H1 (cell line): Measurements from ENCODE around the gene LHFPL6. TPM values are rescaled to one million over a fixed set of nuclear protein-coding genes. Genes with fewer than 3 reads are reported as not detected.

Experiments
- CTCF ChIA-PET: fragments of 300-600 bp; sonication (Branson Sonifier 250); formaldehyde crosslinking; loops from one replicate; lab custom pipeline; 2021; ENCODE audit not compliant: partially characterized antibody; lab: Charles Lee
- POLR2A ChIA-PET: fragments of 300-600 bp; sonication (Branson Sonifier 250); formaldehyde crosslinking; loops from one replicate; lab custom pipeline; 2021; ENCODE audit warnings: inconsistent platforms; ENCODE audit not compliant: partially characterized antibody; lab: Charles Lee
- DNase-seq, 2 experiments: peaks; one replicate each; pipeline versions ENCODE4 v3.0.0 to v3.0.0-alpha.2; 2010 to 2022; ENCODE audit warnings: low spot score in 2 of 2, low read depth in 1 of 2, mixed read lengths in 1 of 2
- FAIRE-seq: peaks from 2 replicates; lab custom pipeline; 2011; peaks lifted over from hg19 to GRCh38; lab: Jason Lieb, UNC
- H2AFZ ChIP-seq: 2 replicates; pipeline ENCODE4 v1.8.1; 2012; ENCODE audit warnings: low read length, inconsistent platforms
- H2AK5ac ChIP-seq: 2 replicates; pipeline ENCODE4 v1.6.1; 2013; ENCODE audit warnings: low read depth, low read length
- H2BK120ac ChIP-seq: replicated peaks from 2 replicates; pipeline ENCODE3; 2013; ENCODE audit warnings: low read depth, low read length, inconsistent platforms
- H2BK12ac ChIP-seq: 2 replicates; pipeline ENCODE4 v1.6.1; 2013; ENCODE audit warnings: low read depth, low read length
- H2BK15ac ChIP-seq: 2 replicates; pipeline ENCODE4 v1.6.1; 2013; ENCODE audit warnings: low read length
- H2BK20ac ChIP-seq: 2 replicates; pipeline ENCODE4 v1.6.1; 2013; ENCODE audit warnings: low read length
- H2BK5ac ChIP-seq: 2 replicates; pipeline ENCODE4 v1.6.1; 2013; ENCODE audit warnings: low read depth, low read length
- H3K14ac ChIP-seq: 2 replicates; pipeline ENCODE4 v1.6.1; 2013; ENCODE audit warnings: inconsistent platforms; ENCODE audit not compliant: insufficient read length
- H3K18ac ChIP-seq: 2 replicates; pipeline ENCODE4 v1.6.1; 2013; ENCODE audit warnings: low read length; ENCODE audit errors: extremely low read depth
- H3K23ac ChIP-seq: 2 replicates; pipeline ENCODE4 v1.6.1; 2013; ENCODE audit warnings: inconsistent platforms; ENCODE audit not compliant: insufficient read length
- H3K23me2 ChIP-seq: 2 replicates; pipeline ENCODE4 v1.6.1; 2013; ENCODE audit warnings: low read depth, low read length
- H3K27ac ChIP-seq: 2 replicates; pipeline ENCODE4 v1.6.1; 2011; ENCODE audit warnings: low read depth, low read length, inconsistent platforms
- H3K27me3 ChIP-seq, 4 experiments: replicated peaks in 1 of 4; 1 replicate in 1 of 4; 2 replicates in 3 of 4; pipeline versions ENCODE4 v1.6.1 to v1.8.1; 2011 to 2013; ENCODE audit warnings: low read length in 3 of 4, mild to moderate bottlenecking in 3 of 4, inconsistent platforms in 2 of 4, mixed read lengths in 2 of 4, moderate library complexity in 1 of 4; ENCODE audit not compliant: control insufficient read depth in 3 of 4, insufficient read depth in 3 of 4; ENCODE audit errors: extremely low read depth in 1 of 4
- H3K36me3 ChIP-seq, 4 experiments: 2 replicates each; pipeline versions ENCODE4 v1.6.1 to v1.8.1; 2011 to 2013; ENCODE audit warnings: mild to moderate bottlenecking in 4 of 4, low read length in 3 of 4, moderate library complexity in 2 of 4, control low read depth in 1 of 4, inconsistent platforms in 1 of 4; ENCODE audit not compliant: insufficient read depth in 4 of 4, control insufficient read depth in 2 of 4
- H3K4ac ChIP-seq: replicated peaks from 2 replicates; pipeline ENCODE3; 2013; ENCODE audit warnings: low read length, low read depth, mixed read lengths, inconsistent platforms; ENCODE audit not compliant: insufficient read length
- H3K4me1 ChIP-seq, 4 experiments: replicated peaks in 1 of 4; 1 replicate in 1 of 4; 2 replicates in 3 of 4; pipeline versions ENCODE4 v1.6.1 to v1.8.1; 2011 to 2013; ENCODE audit warnings: low read length in 3 of 4, inconsistent platforms in 2 of 4, mixed read lengths in 1 of 4; ENCODE audit not compliant: insufficient read depth in 4 of 4, control insufficient read depth in 3 of 4
- H3K4me2 ChIP-seq, 2 experiments: 2 replicates each; pipeline versions ENCODE4 v1.6.1 to v1.8.1; 2011 to 2013; ENCODE audit warnings: low read depth in 2 of 2, low read length in 2 of 2, control low read depth in 1 of 2, inconsistent platforms in 1 of 2, mild to moderate bottlenecking in 1 of 2; ENCODE audit not compliant: insufficient read depth in 1 of 2
- H3K4me3 ChIP-seq, 4 experiments: fragments of 200-600, 300-600 bp in 1 of 4; sonication (generic), shearing (Covaris generic), sonication (Bioruptor Twin) in 1 of 4; 2 replicates each; pipeline versions ENCODE4 v1.5.1 to v1.8.1; 2011 to 2016; ENCODE audit warnings: low read length in 4 of 4, low read depth in 3 of 4, control low read depth in 2 of 4, inconsistent platforms in 2 of 4, mild to moderate bottlenecking in 2 of 4, mixed read lengths in 1 of 4, moderate library complexity in 1 of 4; ENCODE audit not compliant: insufficient read depth in 2 of 4; ENCODE audit errors: extremely low read depth in 1 of 4
- H3K56ac ChIP-seq: replicated peaks from 2 replicates; pipeline ENCODE3; 2013; ENCODE audit warnings: low read depth, mild to moderate bottlenecking, mixed read lengths, low read length, inconsistent platforms; ENCODE audit not compliant: insufficient read length
- H3K79me1 ChIP-seq: 2 replicates; pipeline ENCODE4 v1.6.1; 2013; ENCODE audit warnings: low read depth, low read length, control low read depth
- H3K79me2 ChIP-seq, 2 experiments: 2 replicates each; pipeline versions ENCODE4 v1.6.1 to v1.8.1; 2012 to 2013; ENCODE audit warnings: low read length in 2 of 2, mild to moderate bottlenecking in 2 of 2, inconsistent platforms in 1 of 2; ENCODE audit not compliant: insufficient read depth in 2 of 2, control insufficient read depth in 1 of 2
- H3K9ac ChIP-seq, 4 experiments: replicated peaks in 1 of 4; 1 replicate in 1 of 4; 2 replicates in 3 of 4; pipeline versions ENCODE4 v1.6.1 to v1.8.1; 2011 to 2013; ENCODE audit warnings: low read depth in 3 of 4, low read length in 3 of 4, control low read depth in 2 of 4, mild to moderate bottlenecking in 2 of 4, moderate library complexity in 2 of 4, inconsistent platforms in 1 of 4; ENCODE audit errors: extremely low read depth in 1 of 4
- H3K9me3 ChIP-seq, 2 experiments: 2 replicates each; pipeline versions ENCODE4 v1.6.1 to v1.8.1; 2012 to 2013; ENCODE audit warnings: mild to moderate bottlenecking in 2 of 2, moderate library complexity in 2 of 2, control low read depth in 1 of 2, inconsistent platforms in 1 of 2, low read depth in 1 of 2, low read length in 1 of 2, mixed read lengths in 1 of 2; ENCODE audit not compliant: insufficient read depth in 2 of 2
- H4K20me1 ChIP-seq, 2 experiments: replicated peaks in 1 of 2; 2 replicates each; pipeline versions ENCODE3 to v1.8.1; 2011 to 2013; ENCODE audit warnings: inconsistent platforms in 2 of 2, low read length in 2 of 2, mild to moderate bottlenecking in 1 of 2; ENCODE audit not compliant: insufficient read depth in 2 of 2, control insufficient read depth in 1 of 2
- H4K5ac ChIP-seq: 2 replicates; pipeline ENCODE4 v1.6.1; 2013; ENCODE audit warnings: low read length, low read depth, mixed read lengths, inconsistent platforms; ENCODE audit not compliant: insufficient read length
- H4K8ac ChIP-seq: 2 replicates; pipeline ENCODE4 v1.8.0; 2013; ENCODE audit warnings: mild to moderate bottlenecking, moderate library complexity, low read length, inconsistent platforms; ENCODE audit not compliant: insufficient read depth; ENCODE audit errors: extremely low read depth
- H4K91ac ChIP-seq: replicated peaks from 2 replicates; pipeline ENCODE3; 2013; ENCODE audit warnings: low read length, mixed read lengths, inconsistent platforms; ENCODE audit not compliant: insufficient read length
- BACH1 ChIP-seq: IDR thresholded peaks from 2 replicates; pipeline ENCODE4 v1.6.1; 2012; ENCODE audit warnings: low read length, improper control_type of control experiment
- BRCA1 ChIP-seq: IDR thresholded peaks from 2 replicates; pipeline ENCODE4 v1.6.1; 2012; ENCODE audit warnings: low read depth, low read length, improper control_type of control experiment
- FOSL1 ChIP-seq: IDR thresholded peaks from 2 replicates; pipeline ENCODE4 v1.6.1; 2011; ENCODE audit warnings: mild to moderate bottlenecking, low read depth, low read length, moderate library complexity; ENCODE audit not compliant: insufficient read depth
- KDM4A ChIP-seq: IDR thresholded peaks from one replicate; pipeline ENCODE4 v1.7.1; 2012; ENCODE audit warnings: low read depth, mild to moderate bottlenecking, moderate library complexity, low read length, inconsistent platforms; ENCODE audit not compliant: severe bottlenecking
- KDM5A ChIP-seq: fragments of 200-600 bp; IDR thresholded peaks from 2 replicates; pipeline ENCODE4 v1.7.1; 2012; ENCODE audit warnings: mild to moderate bottlenecking, low read length, inconsistent platforms, mixed read lengths
- PHF8 ChIP-seq: fragments of 200-600 bp; sonication (generic); conservative IDR thresholded peaks from 2 replicates; pipeline ENCODE4 v1.7.1; 2012; ENCODE audit warnings: low read depth, mild to moderate bottlenecking, inconsistent platforms, low read length, moderate library complexity
- POLR2AphosphoS5 ChIP-seq: IDR thresholded peaks from 2 replicates; pipeline ENCODE4 v1.6.1; 2011; ENCODE audit warnings: low read depth, low read length
- RAD21 ChIP-seq, 2 experiments: IDR thresholded peaks in 1 of 2; conservative IDR thresholded peaks in 1 of 2; 2 replicates each; pipeline ENCODE4 v1.6.1; 2011; ENCODE audit warnings: low read depth in 2 of 2, low read length in 2 of 2, improper control_type of control experiment in 1 of 2, inconsistent platforms in 1 of 2, mild to moderate bottlenecking in 1 of 2, moderate library complexity in 1 of 2
- RBBP5 ChIP-seq: IDR thresholded peaks from 2 replicates; pipeline ENCODE4 v1.7.1; 2012; ENCODE audit warnings: low read depth, mild to moderate bottlenecking, inconsistent platforms, low read length, moderate library complexity, borderline replicate concordance
- SP1 ChIP-seq: IDR thresholded peaks from 2 replicates; pipeline ENCODE4 v1.6.1; 2011; ENCODE audit warnings: low read depth, low read length
- YY1 ChIP-seq: IDR thresholded peaks from 2 replicates; pipeline ENCODE4 v1.6.1; 2011; ENCODE audit warnings: low read depth, mild to moderate bottlenecking, low read length
- polyA plus RNA-seq, 7 experiments: library from polyadenylated mRNA; depleted of rRNA in 3 of 7; stranded (reverse) in 5 of 7; unstranded in 2 of 7; fragments of >200 nt in 5 of 7; fragments of 200-250 nt in 2 of 7; gene quantifications; 1 replicate in 5 of 7; 2 replicates in 1 of 7; 4 replicates in 1 of 7; pipeline versions ENCODE4 v1.2.1 to v1.2.3, GENCODE V29; 2011 to 2013; ENCODE audit warnings: missing spikeins in 2 of 7, mixed read lengths in 2 of 7
- total RNA-seq: library from RNA; stranded (reverse); fragmentation: NEBNext Ultra II Directional; extraction: Animal tissue kit (Norgen Biotek cat#: 25700); gene quantifications from 2 replicates; pipeline ENCODE4 v1.2.1, GENCODE V29; 2021
- TF ChIP-seq, protein P1 (sequence below): IDR thresholded peaks from 2 replicates; pipeline ENCODE4 v1.6.1; 2012; ENCODE audit warnings: inconsistent platforms
- TF ChIP-seq, protein P2 (sequence below), 3 experiments: IDR thresholded peaks; 1 replicate in 2 of 3; 2 replicates in 1 of 3; pipeline versions ENCODE4 v1.5.1 to v1.6.1; 2011; ENCODE audit warnings: low read length in 3 of 3, mild to moderate bottlenecking in 3 of 3, inconsistent platforms in 2 of 3, low read depth in 1 of 3, moderate library complexity in 1 of 3; ENCODE audit not compliant: insufficient read depth in 1 of 3; ENCODE audit errors: control extremely low read depth in 1 of 3

LHFPL6 gene
- total and polyA plus RNA-seq, 2 of the 8 experiments (the other 6 are each of a cell fraction or from before 2014, with no cell fraction given): 7.6 to 17.0 TPM

DNA sequence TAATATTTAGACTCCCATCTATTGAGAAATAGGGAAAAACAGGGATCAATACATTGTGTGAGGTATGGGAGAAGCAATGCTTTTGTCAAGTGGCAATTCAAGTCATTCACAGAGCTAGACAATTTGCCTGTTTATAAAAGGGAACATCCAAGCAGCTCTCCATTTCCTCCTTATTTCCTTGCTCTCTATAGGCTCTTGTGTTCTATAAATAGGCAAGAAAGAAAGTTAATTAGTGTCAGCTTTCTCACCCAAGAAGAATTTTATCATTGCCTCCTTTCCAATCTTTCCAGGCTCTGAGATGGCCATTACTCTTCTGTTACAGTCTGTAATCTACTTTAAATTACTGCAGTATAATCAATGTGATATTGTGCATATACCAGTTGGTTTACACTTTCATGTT, 199.9 kb downstream of the LHFPL6 start:
- Histone ChIP-seq H3K79me2 (no peaks in the 10 kb centered on the region), H4K8ac (no peak overlapping the region), H4K20me1 (peaks cover 0 to 1% of the 10 kb centered on the region in 2 experiments), H3K4me1 (peaks cover 0 to 10% (median 3%) of the 10 kb centered on the region in 4 experiments; a peak in 2 of 7 replicates), H3K9me3 (no peaks in the 10 kb centered on the region), H3K18ac (no peak overlapping the region), H3K23me2 (no peaks in the 10 kb centered on the region), H3K23ac (no peak overlapping the region), H3K56ac (no peak overlapping the region), H2BK15ac (no peak overlapping the region), H3K79me1 (no peaks in the 10 kb centered on the region), H3K14ac (no peak overlapping the region), H2AFZ (no peak overlapping the region), H3K9ac (no peak overlapping the region), H2BK5ac (no peak overlapping the region), H3K36me3 (no peaks in the 10 kb centered on the region), H2BK120ac (no peak overlapping the region), H4K5ac (no peak overlapping the region), H3K4me2 (no peak overlapping the region), H4K91ac (no peak overlapping the region), H3K27me3 (no peaks in the 10 kb centered on the region), H3K4ac (no peak overlapping the region), H3K27ac (no peak overlapping the region), H3K4me3 (no peak overlapping the region), H2BK20ac (no peak overlapping the region), H2AK5ac (no peak overlapping the region), H2BK12ac (no peak overlapping the region)
- POLR2A ChIA-PET: no interaction called here
- FAIRE-seq (no peak), DNase-seq (no peak)
- CTCF ChIA-PET: interaction anchor here (0.6 to 2.4 kb wide), 5 partner anchors 9 to 209 kb away, joined by 3 to 7 read pairs (median 5); no protein-coding TSS in a partner anchor
- no peak for TF ChIP-seq POLR2AphosphoS5
- TF ChIP-seq RBBP5: no peak
- TF ChIP-seq, protein P1, sequence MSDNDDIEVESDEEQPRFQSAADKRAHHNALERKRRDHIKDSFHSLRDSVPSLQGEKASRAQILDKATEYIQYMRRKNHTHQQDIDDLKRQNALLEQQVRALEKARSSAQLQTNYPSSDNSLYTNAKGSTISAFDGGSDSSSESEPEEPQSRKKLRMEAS: no peak
- no peak for TF ChIP-seq YY1
- no peak for TF ChIP-seq KDM4A
- no peak for TF ChIP-seq BRCA1
- no peak for TF ChIP-seq BACH1
- no peak for TF ChIP-seq FOSL1
- no peak for TF ChIP-seq SP1
- TF ChIP-seq, protein P2, sequence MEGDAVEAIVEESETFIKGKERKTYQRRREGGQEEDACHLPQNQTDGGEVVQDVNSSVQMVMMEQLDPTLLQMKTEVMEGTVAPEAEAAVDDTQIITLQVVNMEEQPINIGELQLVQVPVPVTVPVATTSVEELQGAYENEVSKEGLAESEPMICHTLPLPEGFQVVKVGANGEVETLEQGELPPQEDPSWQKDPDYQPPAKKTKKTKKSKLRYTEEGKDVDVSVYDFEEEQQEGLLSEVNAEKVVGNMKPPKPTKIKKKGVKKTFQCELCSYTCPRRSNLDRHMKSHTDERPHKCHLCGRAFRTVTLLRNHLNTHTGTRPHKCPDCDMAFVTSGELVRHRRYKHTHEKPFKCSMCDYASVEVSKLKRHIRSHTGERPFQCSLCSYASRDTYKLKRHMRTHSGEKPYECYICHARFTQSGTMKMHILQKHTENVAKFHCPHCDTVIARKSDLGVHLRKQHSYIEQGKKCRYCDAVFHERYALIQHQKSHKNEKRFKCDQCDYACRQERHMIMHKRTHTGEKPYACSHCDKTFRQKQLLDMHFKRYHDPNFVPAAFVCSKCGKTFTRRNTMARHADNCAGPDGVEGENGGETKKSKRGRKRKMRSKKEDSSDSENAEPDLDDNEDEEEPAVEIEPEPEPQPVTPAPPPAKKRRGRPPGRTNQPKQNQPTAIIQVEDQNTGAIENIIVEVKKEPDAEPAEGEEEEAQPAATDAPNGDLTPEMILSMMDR (IDR thresholded peaks at IDR 0.05; ENCODE audit: control extremely low read depth in 1 of 3, insufficient read depth in 1 of 3, low read depth in 1 of 3, low read length in 3 of 3): no peak
- TF ChIP-seq PHF8: no peak
- TF ChIP-seq RAD21 (IDR thresholded peaks at IDR 0.05 in 1 of 2, conservative IDR thresholded peaks at IDR 0.05 in 1 of 2; ENCODE audit: low read depth in 2 of 2, low read length in 2 of 2): no peak
- no peak for TF ChIP-seq KDM5A
